GM19455 (cell line): Measurements from ENCODE around the gene DENND6B.

Experiments used
- ATAC-seq: cut with Tn5 transposase; IDR thresholded peaks from one replicate; pipeline ENCODE4 v1.9.1; 2021; ENCODE audit not compliant: unreplicated experiment

DENND6B gene

GRCh38 chr22:50316114-50317065, 10.4 kb downstream of the DENND6B start:
- ATAC-seq = no peak

- no peak for ATAC-seq
These were observed 11.3 kb downstream of the DENND6B start for GRCh38 chr22:50315289-50316113.

GRCh38 chr22:50314455-50315288, 12.1 kb downstream of the DENND6B start:
- ATAC-seq = peak; percentile 65

- peak; percentile 13 for ATAC-seq
These were observed 12.7 kb downstream of the DENND6B start for GRCh38 chr22:50314081-50314454.

- no peak for ATAC-seq
These were observed 13.2 kb downstream of the DENND6B start for GRCh38 chr22:50313600-50313999.

GRCh38 chr22:50313021-50313420, 13.8 kb downstream of the DENND6B start:
- ATAC-seq = no peak

GRCh38 chr22:50312371-50312770, 14.4 kb downstream of the DENND6B start:
- ATAC-seq = no peak

- no peak for ATAC-seq
These were observed 15.0 kb downstream of the DENND6B start for GRCh38 chr22:50311606-50312351.

- ATAC-seq = no peak
These were observed 15.8 kb downstream of the DENND6B start for GRCh38 chr22:50310949-50311444.

- no peak for ATAC-seq
These were observed 16.6 kb downstream of the DENND6B start for GRCh38 chr22:50310031-50310722.

GRCh38 chr22:50309601-50309991, 17.2 kb downstream of the DENND6B start:
- ATAC-seq = no peak

- ATAC-seq = no peak
These were observed 17.7 kb downstream of the DENND6B start for GRCh38 chr22:50308986-50309600.

GRCh38 chr22:50308597-50308935, 18.2 kb downstream of the DENND6B start:
- no peak for ATAC-seq

GRCh38 chr22:50307890-50308596, 18.8 kb downstream of the DENND6B start:
- ATAC-seq = no peak

- ATAC-seq = no peak
These were observed 19.8 kb downstream of the DENND6B start, which contains the start of gene PLXNB2 for GRCh38 chr22:50306753-50307749. Gene PLXNB2 (minus strand): TSS chr22:50307646. CDS start chr22:50290584, 17,062 bp downstream.

GRCh38 chr22:50305923-50306566, 20.8 kb downstream of the DENND6B start:
- no peak for ATAC-seq
